ENCODE results near the gene KCP. TPM values are rescaled to one million over a fixed set of nuclear protein-coding genes. Genes with fewer than 3 reads are reported as not detected.

The KCP gene
- total RNA-seq, 2 experiments from 2014 or later: 1.4 to 2.3 TPM

DNA sequence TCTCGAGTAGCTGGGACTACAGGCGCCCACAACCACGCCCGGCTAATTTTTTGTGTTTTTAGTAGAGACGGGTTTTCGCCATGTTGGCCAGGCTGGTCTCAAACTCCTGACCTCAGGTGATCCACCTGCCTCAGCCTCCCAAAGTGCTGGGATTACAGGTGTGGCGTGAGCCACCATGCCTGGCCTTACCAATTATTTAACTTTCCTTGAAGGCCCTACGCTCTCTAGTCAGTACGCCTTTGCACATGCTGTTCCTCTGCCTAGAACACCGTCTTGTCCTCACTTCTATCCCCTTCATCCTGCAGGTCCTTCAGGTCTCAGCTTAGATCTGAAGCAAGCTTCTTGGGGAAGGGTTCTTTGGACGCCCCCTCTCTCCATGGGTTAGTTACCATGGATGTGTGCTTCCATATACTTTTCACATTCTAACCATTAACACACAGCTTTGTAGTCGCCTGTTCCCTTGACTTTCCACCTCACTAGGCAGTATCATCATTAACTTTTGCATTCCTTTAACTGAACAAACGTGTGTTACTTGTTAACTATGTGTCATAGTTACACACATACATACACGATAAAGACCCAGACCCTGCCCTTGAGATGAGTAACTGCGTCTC, 48.4 kb downstream of the KCP start:
- H3K36me3 ChIP-seq (ENCODE audit: insufficient read depth, low read length): peaks cover 18% of the 10 kb centered on the region; the same call in 1 of the 2 replicates
- H4K20me1 ChIP-seq (ENCODE audit: insufficient read depth, low read length): peaks cover 4% of the 10 kb centered on the region; the same call in 1 of the 2 replicates
- POLR2A ChIA-PET: interaction anchor here (0.9 to 2.9 kb wide), 9 partner anchors 10 to 363 kb away, joined by 3 to 12 read pairs (median 4); partner anchors contain the start of genes AHCYL2 and CALU
- H3K4me3 ChIP-seq (ENCODE audit: low read depth, low read length, poor library complexity, severe bottlenecking): peak overlapping the region; percentile 83
- CTCF ChIA-PET (ENCODE audit: unreplicated experiment): interaction anchor here (0.6 to 1.7 kb wide), 9 partner anchors 9 to 203 kb away, joined by 3 to 9 read pairs (median 4); no protein-coding TSS in a partner anchor
- intact Hi-C loops (cut with micrococcal nuclease; ENCODE audit: unreplicated experiment): no loop called here
- peak overlapping the region; percentile 96 for H2AFZ ChIP-seq (ENCODE audit: low read length)
- peak overlapping the region; percentile 71 for H3K4me2 ChIP-seq (ENCODE audit: low read length)
- TF ChIP-seq EZH2phosphoT487 (IDR thresholded peaks at IDR 0.05; ENCODE audit: borderline replicate concordance, low read depth, low read length): no peak
- no peak for TF ChIP-seq CTCF (conservative IDR thresholded peaks at IDR 0.05; ENCODE audit: low read length)
- no peaks in the 10 kb centered on the region for H3K9me3 ChIP-seq (ENCODE audit: low read length)
- no TSS peak for BruUV-seq (replicated peaks)
- DNase-seq (ENCODE audit: low spot score): no peak
- H3K27ac ChIP-seq (ENCODE audit: low read depth, low read length, poor library complexity, severe bottlenecking): no peak overlapping the region
- no peaks in the 10 kb centered on the region for H3K9me2 ChIP-seq (ENCODE audit: insufficient read depth, low read length)
- H3K79me2 ChIP-seq (ENCODE audit: insufficient read depth, low read depth, low read length): peaks cover 20% of the 10 kb centered on the region
- H3K4me1 ChIP-seq (ENCODE audit: insufficient read depth, low read length, poor library complexity, severe bottlenecking): peaks cover 30% of the 10 kb centered on the region

GRCh38 chr7:128860158-128861073, 50.1 kb downstream of the KCP start:
- no peaks in the 10 kb centered on the region for H3K9me2 ChIP-seq (ENCODE audit: insufficient read depth, low read length)
- peak overlapping the region; percentile 28; the same call in 1 of the 2 replicates for H2AFZ ChIP-seq (ENCODE audit: low read length)
- intact Hi-C loops (cut with micrococcal nuclease; ENCODE audit: unreplicated experiment): no loop called here
- TF ChIP-seq EZH2phosphoT487 (IDR thresholded peaks at IDR 0.05; ENCODE audit: borderline replicate concordance, low read depth, low read length) (no peak), CTCF (conservative IDR thresholded peaks at IDR 0.05; ENCODE audit: low read length) (peak; percentile 71)
- no TSS peak for BruUV-seq (replicated peaks)
- no peak overlapping the region for H3K4me2 ChIP-seq (ENCODE audit: low read length)
- peaks cover 20% of the 10 kb centered on the region for H3K79me2 ChIP-seq (ENCODE audit: insufficient read depth, low read depth, low read length)
- no peaks in the 10 kb centered on the region for H3K9me3 ChIP-seq (ENCODE audit: low read length)
- CTCF ChIA-PET (ENCODE audit: unreplicated experiment): interaction anchor here (1.8 kb wide), 1 partner anchor 23 kb away, joined by 11 read pairs; no protein-coding TSS in a partner anchor
- POLR2A ChIA-PET: interaction anchor here (0.9 to 2.9 kb wide), 2 partner anchors 121 to 755 kb away, joined by 5 to 12 read pairs; partner anchors contain the start of gene CALU
- H3K27ac ChIP-seq (ENCODE audit: low read depth, low read length, poor library complexity, severe bottlenecking): no peak overlapping the region
- DNase-seq (ENCODE audit: low spot score): peak; percentile 45
- H4K20me1 ChIP-seq (ENCODE audit: insufficient read depth, low read length): peaks cover 4% of the 10 kb centered on the region; the same call in 1 of the 2 replicates
- no peak overlapping the region for H3K4me3 ChIP-seq (ENCODE audit: low read depth, low read length, poor library complexity, severe bottlenecking)
- peaks cover 30% of the 10 kb centered on the region for H3K4me1 ChIP-seq (ENCODE audit: insufficient read depth, low read length, poor library complexity, severe bottlenecking)
- peaks cover 6% of the 10 kb centered on the region; the same call in 1 of the 2 replicates for H3K36me3 ChIP-seq (ENCODE audit: insufficient read depth, low read length)
